HG03139 (cell line): ENCODE measurements around the gene LEMD1.

Source experiments
- ATAC-seq: cut with Tn5 transposase; IDR thresholded peaks from one replicate; pipeline ENCODE4 v1.9.1; 2021; ENCODE audit not compliant: unreplicated experiment

The LEMD1 gene

DNA sequence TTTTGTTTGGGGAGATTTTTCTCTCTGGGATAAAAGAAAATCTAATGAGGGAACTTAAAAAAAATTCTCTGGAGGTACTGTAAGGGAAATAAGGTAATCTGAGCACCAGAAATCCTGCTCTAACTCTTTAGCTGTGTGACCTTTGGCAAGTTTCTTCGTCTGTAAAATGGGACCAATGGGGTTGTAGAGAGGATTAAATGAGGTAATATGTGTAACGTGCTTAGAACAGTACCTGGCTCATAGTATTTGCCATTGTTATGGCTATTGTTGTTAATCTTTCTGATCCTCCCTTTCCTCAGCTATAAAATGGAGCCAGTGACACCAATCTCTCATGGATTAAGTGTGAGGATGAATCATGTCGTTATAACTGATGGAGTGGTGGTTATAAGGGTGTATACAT lies 64.3 kb downstream of the LEMD1 start:
- no peak for ATAC-seq

DNA sequence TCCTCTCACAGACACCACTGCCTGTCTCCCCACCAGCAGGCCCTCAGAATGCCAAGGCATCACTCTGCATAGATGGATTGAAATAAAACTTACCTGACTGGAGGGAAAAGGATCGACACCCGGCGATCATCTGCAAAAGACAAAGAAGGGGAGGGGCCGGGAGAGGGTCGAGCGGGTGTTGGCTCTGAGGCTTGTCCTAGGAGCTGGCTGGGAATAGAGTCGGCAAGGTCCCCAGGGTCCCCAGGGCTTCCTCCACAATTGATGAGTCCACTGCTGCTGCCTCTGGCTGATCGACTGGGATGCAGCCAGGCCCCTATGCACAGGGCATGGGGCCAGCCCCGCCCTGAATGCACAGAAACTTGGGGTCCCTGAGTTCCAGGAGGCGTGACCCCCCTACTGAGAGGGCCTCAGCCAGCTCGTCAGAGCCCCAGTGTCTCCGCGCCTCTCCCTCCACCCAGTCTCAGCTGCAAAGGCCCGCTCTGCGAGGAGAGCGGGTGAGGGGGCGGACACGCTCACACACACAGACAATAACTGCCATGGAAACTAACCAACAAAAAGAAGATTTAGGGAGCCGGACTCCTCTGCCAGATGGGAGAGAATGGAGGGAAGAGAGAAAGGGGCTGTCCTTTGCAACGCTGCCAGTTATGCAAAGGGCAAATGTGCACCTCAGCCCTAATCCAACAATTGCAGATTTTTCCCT lies 65.3 kb downstream of the LEMD1 start, which contains the start of gene KLHDC8A:
Gene KLHDC8A, minus strand, starts transcription at position 483 of the 700 bp plus-strand sequence. CDS start 13,318 bp downstream, outside the sequence.
- ATAC-seq, result no peak

GRCh38 chr1:205355075-205355453 lies 66.8 kb downstream of the LEMD1 start:
- no peak for ATAC-seq

DNA sequence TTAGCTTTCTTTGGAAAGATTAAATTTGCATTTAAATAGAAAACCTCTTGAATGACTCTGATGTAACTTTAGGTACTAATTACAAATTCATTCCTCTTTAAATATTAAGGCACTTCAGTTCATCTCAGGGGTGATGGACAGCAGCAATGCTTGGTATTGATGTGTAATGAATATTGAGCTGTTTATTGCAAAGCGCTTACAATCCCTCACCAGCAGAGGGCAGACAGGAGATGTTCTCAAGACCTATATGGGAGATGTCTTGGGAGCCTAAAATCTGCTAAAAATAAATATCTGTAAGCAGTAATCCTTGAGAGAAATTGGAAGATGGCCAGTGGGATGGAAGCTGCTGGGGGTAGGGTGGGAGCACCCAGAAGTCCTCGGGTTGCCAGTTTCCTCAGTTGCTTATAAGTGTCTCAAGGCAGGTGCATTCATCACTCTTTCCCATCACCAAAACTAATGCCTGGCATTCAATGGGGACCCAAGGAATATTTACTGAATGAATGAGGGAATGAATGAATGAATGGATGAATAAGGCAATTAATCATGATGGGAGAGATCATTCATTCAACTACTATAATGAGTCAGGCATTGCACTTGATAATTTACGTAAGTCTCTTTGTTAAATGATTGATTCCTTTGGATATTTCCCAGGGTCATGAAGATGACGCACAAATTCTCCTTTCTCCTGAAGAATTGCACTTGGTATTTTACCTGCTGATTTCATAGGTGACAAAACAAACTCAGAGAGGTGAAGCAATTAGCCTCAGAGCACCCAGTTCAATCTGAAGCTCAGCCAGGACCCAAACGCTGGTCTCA lies 67.4 kb downstream of the LEMD1 start:
- no peak for ATAC-seq

GRCh38 chr1:205353612-205354011 lies 68.2 kb downstream of the LEMD1 start:
- no peak for ATAC-seq

GRCh38 chr1:205353191-205353590 lies 68.7 kb downstream of the LEMD1 start:
- no peak for ATAC-seq

GRCh38 chr1:205351984-205352713 lies 69.7 kb downstream of the LEMD1 start:
- no peak for ATAC-seq

DNA sequence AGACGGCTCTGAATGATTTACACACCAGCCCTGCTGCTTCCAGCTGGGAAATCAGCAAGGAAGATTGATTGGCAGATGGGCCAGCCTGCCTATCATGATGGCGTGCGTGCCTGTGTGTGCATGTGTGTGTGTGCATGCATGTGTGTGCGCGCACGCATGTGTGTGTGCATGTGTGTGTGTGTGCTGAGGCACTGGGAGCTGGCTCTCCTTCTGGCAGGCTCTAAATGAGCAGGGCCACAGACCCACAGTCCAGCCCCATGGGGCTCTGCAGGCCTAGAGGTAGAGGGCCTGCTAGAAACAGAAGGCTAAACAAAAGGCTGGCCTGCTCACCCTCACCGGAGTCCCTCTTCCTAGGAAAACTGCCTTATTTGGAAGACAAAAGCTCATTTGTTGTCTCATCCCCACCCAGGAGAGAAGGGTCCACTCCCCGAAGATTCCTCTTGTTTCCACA lies 71.1 kb downstream of the LEMD1 start:
- ATAC-seq, result no peak

- ATAC-seq, result no peak
Measured at GRCh38 chr1:205350124-205350523, 71.7 kb downstream of the LEMD1 start.

- ATAC-seq, result no peak
Measured at GRCh38 chr1:205348554-205349487, 73.0 kb downstream of the LEMD1 start.

DNA sequence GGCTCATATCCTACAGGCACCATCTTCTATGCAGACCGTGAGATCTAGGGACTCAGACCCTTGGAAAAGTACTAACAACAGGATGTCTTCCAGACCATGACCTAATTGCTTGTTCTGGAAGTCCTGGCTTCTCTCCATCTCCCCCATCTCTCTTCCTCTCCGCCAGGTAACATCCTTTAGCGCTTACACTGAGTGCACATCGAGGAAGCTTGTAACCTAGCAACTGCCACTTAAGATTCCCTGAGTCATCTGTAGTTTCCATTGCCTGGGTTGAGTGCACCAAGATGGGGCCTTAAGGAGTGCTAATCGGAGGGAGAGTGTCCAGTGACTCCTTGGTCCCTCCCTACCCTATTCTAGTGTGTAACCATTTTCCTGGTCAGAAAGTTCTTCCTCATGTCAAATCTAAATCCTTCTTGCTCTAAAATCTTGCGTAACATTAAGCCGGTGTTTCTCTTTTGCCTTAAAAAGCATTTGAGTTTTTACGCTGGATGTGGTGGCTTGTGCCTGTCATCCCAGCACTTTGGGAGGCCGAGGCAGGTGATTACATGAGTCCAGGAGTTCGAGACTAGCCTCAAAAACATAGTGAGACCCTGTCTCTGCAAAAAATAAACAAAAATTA lies 74.8 kb downstream of the LEMD1 start:
- no peak for ATAC-seq

DNA sequence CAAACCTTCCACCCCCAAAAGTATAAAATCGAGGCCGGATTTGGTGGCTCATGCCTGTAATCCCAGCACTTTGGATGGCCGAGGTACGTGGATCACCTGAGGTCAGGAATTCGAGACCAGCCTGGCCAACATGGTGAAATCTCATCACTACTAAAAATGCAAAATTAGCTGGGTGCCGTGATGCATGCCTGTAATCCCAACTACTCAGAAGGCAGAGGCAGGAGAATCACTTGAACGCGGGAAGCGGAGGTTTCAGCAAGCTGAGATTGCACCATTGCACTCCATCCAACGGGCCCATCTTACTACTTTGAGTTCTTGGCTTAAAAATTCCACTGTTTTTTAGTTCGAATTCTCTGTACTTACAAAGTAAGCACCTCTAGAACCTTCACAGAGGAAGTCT lies 76.1 kb downstream of the LEMD1 start:
- no peak for ATAC-seq

- ATAC-seq, result no peak
Measured at GRCh38 chr1:205344066-205344928, 77.6 kb downstream of the LEMD1 start.

- ATAC-seq, result no peak
Measured at GRCh38 chr1:205343431-205344065, 78.3 kb downstream of the LEMD1 start.

GRCh38 chr1:205342986-205343385 lies 78.9 kb downstream of the LEMD1 start:
- ATAC-seq, result no peak

GRCh38 chr1:205340676-205341075 lies 81.2 kb downstream of the LEMD1 start:
- no peak for ATAC-seq

GRCh38 chr1:205339717-205340116 lies 82.1 kb downstream of the LEMD1 start:
- no peak for ATAC-seq

DNA sequence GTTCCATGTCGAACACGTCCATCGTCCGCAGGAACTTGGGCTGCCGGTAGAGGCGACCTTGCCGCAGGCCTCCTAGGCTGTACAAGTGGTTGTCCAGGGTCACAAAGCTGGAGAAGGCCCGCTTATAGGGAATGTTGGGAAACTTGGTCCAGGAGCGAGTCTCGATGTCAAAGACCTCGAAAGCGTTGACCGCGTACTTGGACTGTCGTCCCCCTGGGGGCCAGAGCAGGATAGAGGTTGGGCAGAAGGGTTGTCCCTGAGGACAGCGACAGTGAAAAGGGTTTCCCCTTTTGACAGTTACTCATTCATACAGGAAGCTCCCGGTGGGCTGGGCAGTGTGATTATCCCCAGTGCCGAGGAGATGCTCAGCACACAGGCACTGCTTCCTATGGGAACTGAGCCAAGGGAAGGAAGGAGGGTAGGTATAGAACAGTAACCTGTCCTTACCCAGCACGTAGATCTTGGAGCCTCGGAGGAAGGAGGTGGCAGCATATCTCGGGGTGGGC lies 82.6 kb downstream of the LEMD1 start:
- no peak for ATAC-seq
